ENCODE data around the gene ATXN10.

ATXN10 gene

DNA sequence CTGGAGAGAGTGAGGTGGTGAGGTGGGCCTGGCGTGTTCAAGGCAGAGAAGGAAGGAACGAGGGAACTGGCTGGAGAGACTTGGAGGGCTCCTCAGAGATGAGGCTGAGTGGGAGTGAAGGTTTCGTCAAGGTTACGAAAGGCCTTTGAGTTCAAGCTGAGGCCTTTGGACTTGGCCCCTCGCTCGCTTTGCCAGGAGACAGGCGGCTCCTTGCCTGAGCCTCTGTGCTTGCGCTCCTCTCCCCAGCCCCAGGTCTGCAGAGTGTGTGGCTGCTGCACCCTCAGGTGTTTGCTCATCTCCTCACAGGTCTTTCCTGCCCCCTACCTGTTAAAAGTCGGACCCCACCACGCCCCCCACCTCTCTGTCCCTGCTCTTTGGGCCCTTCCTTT, 91.6 kb downstream of the ATXN10 start:
- DNase-seq: no peak

DNA sequence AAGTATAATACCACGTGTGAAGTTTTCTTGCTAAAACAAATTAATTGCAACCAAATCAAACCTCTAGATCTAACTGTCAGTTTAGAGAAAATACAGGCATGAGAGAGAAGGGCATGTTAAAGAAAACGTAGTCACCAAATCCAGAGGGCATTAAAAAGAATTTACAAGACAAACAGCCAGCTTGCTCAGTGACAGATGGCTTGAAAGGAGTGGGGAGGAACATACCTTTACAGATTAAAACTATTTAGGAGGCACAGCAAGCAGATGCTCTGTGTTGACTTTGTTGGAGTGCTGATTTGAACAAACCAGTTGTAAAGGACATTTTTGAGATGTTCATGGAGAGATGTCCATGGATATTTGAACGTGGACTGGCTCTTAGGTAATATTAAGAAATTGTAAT, 96.9 kb downstream of the ATXN10 start:
- DNase-seq: no peak

DNA sequence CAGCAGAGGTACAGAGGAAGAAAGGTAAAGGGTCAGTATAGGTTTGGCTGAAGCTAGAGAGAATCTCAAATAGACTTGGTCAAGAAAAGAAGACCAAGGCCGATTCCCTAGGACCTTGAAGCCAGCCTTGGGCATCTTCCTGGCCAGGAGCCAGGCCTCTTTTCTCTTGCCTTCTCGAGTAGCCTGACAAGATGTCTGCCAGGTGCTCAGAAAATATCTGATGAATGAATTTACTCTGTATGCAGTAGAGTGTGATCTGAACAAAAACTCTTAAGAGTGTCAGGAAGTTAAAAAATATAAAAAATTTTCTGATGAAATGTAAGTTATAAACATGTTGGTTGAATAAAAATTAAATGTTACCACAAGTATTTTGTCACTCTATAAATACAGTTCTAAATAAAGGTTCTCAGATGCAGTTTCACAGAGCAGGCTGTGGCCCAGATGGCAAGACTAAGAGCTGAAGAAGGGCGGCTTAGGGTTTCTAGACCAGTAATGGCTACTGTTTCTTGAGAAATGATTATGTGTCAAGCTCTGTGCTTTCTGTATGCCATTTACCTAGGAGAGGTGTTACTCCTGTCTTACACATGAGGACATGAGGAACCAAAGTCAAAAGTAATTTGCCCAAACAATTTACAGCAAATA, 98.1 kb downstream of the ATXN10 start:
- no peak for DNase-seq

DNA sequence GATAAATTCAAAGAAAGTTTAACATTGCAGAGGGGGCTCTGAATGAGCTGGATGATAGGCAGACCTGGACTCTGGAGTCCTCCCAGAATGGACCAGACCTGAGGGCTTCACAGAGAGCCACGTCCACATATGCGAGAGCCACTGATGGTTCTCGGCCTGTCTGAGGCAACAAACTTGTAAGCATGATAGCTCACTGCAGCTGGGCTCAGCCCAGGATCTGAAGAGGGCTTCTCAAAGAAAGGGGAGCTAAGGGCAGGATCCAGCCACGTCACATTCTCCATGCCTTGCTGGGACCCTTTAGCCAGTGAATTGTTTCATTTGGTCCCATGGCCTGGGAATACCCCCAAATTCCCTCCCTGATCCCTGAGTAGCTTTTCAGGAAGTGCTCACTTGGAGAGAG, 98.9 kb downstream of the ATXN10 start:
- no peak for DNase-seq

DNA sequence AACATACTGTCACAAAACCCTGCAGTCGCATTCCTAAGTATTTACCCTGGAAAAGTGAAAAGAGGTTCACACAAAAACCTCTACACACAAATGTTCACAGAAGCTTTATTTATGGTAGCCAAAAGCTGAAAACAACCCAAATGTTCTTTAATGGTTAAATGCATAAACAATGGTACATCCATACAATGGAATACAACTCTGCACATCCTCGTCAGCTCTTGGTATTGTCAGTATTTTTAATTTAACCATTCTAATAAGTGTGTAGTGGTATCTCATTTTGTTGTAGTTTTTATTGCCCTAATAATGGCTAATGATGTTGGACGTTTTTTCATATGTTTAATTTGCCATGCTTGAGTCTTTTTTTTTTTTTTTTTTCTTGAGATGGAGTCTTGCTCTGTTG, 99.4 kb downstream of the ATXN10 start:
- no peak for DNase-seq

DNA sequence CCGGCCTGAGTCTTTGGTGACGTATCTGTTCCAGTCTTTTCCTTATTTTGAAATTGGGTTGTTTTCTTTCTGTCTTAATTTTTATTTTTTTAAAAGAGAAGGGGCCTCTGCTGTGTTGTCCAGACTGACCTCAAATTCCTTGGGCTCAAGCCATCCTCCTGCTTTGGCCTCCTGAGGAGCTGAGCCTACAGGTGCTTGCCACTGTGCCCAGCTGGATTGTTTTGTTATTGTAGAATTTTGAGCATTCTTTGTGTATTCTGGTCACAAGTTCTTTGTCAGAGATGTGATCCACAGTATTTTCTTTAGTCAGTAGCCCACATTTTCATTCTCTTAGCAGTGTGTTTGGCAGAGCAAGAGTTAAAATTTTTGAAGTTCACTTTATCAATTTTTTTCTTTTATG, 100.1 kb downstream of the ATXN10 start:
- no peak for DNase-seq

DNA sequence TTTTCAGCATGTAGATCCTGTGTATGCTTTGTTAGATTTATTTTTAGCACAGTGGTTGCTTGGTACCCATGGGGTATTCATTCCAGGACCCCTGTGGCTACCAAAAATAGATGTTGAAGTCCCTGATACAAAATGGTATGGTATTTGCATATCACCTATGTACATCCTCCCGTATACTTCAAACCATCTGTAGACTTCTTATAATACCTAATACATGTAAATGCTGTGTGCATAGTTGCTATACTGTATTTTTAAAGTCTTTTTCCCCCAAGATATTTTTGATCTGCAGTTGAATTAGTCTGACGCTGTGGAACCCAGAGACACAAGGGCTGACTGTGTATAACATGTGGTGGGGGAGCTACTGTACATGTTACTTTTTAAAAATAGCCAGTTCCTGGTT, 101.1 kb downstream of the ATXN10 start:
- no peak for DNase-seq

DNA sequence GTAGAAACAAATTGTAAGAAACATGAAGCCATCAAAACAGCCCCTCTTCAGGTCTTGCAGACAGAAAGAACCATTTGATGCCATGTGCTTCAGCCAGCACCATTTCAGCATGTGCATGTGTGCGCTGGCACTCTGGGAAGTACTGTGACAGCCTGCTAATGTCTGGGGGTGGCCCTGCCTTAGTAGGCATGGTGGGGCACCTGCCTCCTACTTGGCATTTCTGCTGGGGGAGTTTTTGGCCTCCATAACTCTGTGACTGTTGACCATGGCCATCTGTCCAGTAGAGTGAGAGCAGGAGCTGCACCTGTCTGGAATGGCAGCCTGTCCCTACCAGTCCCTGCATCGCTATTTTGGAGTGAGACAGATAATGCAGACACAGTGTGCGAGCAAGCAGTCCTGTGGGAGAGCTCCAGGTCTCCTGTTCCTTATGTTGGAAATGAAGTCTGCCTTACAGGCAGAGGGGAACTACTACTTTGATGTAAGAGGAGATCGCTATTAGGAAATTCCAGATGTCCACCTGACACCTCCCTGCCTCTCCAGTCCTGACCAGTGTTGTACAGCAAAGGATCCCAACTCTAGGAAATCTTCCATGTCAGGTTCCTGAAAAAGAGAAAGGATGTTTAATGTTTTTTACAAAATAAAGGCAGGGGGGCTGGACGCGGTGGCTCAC, 102.5 kb downstream of the ATXN10 start:
- no peak for DNase-seq

DNA sequence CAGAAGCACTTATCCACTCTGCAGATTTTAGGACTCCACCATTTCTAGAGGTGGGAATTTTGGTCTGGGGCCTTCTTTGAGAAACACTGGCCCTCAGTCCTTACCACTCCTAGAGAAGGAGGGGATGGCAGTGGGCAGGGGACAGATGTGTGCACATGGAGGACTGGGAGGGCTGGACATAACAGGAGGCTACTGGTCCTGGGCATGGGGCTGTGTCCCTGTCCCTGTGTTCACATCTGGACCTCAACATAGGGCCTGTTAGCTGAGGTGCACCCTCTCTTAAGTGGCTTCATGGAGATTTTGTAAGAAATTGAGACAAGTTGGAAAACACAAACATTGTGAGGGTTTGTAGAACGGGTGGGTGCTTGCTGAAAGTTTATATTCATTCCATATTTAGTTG, 103.4 kb downstream of the ATXN10 start:
- no peak for DNase-seq

DNA sequence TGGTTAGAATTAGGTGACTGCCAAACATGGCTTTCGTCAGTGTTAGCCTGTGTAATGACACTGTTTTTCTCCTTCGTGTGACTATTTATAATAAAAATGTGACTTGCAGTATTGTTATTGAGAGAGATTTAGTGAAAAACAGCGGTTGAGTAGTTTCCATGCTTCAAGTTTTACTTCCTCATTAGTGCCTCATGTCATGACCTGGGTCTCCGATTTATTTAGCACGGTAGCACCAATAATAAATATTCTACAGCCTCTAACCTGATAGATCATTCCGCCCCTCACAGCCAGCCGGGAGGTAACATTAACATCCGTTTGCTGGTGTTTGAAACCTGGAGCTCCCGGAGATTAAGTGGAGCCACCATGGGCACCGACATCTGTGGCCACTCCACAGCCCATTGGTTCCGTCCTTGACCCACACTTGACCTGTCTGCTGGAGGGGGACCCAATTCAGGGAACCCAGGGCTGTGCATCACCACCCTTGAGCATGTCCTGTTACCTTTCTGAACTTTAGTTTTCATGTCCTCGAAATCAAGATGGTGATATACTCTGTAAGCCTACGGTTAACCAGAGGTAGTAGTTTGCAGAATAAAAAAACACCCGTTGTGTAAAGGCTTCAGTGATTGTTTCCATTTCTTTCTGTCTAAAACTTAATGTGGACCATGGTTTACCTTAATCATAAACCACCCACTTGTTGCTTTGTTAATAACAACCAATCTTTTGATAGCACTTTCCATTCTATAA, 104.1 kb downstream of the ATXN10 start:
- DNase-seq: no peak

DNA sequence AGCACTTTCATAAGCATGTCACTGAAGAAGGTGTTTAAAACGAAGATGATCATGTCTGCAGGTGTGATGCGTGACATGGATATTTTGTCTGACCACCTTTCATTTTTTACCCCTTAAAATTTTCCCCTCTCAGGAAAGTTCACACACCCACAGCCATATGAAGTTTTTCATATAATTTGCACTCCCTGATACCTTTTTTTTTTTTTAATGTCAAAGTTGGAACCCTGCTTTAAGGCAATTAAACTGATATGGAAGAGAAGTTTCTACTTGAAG, 104.6 kb downstream of the ATXN10 start:
- no peak for DNase-seq

DNA sequence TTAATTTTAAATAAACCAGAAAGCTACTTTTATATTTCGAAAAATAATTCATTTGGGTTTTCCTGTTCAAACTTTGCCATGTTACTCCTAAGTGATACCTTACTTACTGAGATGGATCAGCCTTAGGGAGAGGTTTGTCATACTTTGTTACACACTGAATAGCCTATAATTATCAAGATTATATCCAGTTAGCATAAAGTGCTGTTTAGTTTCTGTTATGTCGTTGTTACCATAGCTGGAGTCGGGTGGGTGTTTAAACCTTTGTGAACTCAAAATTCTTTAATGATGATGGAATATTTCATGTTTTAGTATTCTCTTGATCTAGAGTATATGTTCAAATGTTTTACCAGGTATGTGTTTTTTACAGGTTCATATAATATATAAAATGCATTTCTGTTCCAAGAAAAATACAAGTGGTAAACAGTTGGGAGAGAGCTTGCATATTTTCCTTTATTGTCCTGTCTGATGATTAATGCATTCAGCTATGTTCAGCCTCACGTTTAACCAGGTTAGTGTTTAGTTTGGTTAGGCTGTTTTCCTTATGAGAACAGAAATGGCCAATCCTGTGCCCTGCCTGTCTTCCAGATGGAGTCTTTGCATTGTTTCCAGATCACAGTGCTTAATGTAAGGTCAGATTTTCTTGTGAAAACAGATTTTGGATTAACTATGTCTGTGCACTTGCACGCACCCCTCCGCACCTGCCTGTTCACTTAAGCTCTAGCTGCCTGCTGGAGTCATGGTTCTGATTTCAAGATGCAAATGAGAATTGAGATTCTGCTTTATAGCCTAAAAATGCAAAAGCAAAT, 105.6 kb downstream of the ATXN10 start:
- DNase-seq: no peak

DNA sequence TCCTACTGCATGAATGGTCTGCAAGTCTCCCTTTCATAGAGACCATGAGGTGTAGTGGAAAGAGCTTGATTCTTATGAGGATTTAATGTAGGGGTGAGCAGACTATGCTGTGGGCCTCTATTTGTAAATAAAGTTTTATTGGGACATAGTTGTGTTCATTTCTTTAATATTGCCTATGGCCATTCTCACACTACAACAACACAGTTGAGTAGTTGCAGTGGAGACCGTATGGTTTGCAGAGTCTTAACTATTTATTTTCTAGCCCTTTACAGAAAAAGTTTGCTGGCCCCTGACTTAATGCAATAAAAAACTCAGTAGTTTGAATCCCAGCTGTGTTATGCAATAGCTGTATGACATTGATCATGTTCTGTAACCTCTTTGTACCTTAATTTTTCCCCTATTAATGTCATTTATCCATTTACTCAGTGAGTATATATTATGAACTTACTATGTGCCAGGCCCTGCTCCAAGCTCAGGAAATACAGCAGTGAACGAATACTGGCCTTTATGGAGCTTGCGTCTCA, 106.3 kb downstream of the ATXN10 start:
- DNase-seq: no peak

DNA sequence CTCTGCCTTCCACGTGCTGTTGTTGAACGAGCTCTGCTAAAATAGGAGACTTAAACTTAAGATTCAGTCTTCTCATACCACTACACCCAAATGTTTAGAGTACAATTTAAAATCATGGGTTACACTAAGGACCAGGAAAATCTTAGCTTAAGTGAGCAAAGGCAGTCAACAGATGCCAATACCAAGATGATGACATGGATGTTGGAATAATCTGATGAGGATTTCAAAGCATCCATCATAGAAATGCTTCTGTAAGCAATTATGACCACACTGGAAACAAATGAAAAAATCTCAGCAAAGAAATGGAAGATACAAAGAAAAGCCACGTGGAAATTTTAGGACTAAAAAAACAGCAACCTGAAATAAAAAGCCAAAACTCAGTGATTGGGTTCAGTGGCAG, 109.8 kb downstream of the ATXN10 start:
- DNase-seq: no peak

DNA sequence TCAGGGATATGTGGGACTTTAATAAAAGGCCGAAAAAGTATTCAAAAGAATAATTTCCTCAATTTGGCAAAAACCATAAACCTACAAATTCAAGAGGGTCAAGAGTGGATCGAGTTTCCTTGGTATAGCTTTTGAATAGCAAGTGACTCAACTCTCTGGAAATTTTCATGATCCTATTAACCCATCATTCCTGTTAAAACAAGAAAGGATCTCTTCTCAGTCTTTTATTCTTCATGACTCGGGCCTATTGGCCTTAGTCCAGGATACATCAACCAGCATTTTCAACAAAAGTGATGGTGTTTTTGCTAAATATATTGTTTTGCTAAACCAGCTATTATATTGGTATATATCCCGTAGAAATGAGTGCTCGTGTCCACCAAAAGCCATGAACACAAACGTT, 110.3 kb downstream of the ATXN10 start:
- no peak for DNase-seq

DNA sequence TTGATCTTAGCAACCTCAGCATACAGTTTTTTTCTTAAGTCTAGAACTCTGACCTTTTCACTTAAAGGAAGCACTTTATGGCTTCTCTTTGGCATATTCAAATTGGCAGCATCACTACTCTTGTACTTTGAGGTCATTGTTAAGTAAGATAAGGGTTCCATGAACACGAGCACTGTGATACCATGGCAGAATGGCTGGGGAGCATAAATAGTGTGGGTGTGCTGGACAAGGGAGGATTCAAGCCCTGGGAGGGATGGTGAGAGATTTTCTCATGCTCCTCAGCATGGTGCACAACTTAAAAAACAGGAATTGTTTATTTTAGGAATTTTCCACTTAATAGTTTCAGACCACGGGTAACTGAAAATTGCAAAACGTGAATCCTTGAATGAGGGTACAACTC, 111.4 kb downstream of the ATXN10 start:
- DNase-seq: no peak

DNA sequence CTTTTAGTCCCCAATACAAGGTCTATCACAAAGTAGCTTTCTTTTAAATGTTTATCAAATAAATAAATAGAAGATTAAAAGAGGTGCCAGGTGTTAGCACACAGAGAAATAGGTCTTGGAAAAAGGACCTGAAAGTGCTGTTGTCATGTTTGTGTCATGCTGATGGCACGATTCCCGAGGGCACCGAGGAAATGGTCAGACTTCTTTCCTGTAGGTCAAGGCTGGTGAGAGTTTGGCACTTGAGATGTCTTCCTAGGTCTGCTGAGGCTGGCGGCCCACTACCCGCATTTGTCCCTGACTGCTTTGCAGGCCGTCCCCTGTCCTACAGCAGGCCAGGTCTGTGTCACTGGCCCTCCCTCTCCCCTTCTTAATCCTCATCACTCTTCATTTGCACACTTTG, 112.1 kb downstream of the ATXN10 start:
- no peak for DNase-seq

DNA sequence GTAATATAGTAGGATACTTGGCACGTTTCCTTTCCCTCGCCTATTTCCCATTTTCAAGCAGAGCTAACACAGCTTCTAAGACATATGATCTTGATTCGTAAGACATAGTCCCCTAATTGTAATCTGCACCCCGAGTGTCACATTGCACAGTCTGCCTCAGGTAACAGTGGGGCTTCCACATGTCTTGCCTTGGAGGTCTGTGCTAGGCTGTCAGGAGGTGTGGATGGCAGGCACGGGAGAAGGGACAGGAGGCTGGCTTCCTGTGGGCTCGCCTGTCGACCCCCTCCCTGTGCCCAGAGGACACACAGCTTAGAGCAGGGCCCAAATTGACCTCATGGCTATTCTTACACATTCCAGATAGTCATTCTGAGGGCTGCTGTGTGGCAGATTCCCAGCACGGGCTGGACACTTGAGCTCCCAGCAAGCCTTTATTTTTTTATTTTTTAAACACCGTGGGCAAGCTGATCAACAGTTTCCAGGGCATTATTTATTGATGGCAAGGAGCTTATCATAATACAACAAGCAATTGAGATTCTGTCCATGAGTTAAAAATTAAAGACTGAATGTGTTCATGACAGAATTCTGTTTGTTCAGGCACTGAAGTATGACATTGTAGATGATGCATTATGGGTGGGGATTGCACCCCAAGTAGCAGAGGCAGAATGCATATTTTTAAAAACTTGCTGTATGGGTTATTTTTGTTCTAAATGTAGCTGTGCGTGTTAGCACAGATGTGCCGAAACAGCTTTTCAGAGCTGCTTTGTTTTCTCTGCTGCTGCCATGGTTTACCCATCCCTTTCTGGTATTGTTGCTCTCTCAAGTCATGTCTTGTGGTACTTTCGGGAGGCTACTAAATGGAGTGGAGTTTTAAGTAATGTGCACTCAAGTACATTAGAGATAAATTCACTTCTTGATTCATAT, 113.0 kb downstream of the ATXN10 start:
- DNase-seq: no peak

DNA sequence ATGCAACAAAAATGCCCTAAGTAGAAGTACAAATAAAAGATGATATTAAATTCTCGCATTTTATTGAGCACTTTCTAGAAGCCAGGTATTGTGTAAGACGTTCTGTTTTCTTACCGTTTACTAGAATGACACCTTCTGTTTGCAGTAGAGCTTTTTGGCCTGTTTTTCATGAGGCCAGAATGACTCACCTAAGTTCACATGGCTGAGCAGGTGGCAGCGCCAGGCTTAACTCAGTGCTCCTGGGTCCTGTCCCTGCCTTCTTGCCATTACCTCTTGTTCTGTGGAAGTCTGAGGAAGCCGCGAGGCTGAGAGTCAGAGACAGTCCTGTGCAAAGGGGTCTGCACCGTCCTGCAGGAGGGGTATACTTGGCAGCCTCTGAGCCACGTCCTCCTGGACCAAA, 113.8 kb downstream of the ATXN10 start:
- no peak for DNase-seq

DNA sequence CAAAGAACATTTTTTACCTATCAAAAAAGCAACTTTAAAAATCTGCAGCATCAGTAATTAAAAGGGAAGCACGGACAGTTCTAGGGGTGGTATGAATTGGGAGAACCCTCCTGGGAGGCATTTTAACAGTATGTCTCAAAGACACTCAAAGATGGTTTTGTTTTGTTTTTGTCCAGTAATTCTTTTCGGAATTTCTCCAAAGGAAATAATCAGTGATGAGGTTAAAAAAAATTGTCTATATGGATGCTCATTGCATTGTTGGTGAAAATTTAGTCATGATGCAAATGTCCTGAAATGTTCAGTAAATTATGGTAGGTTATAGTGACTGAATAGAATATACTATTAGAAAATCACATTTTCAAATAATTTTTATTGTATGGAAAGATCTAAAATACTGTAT, 115.1 kb downstream of the ATXN10 start:
- DNase-seq: no peak

DNA sequence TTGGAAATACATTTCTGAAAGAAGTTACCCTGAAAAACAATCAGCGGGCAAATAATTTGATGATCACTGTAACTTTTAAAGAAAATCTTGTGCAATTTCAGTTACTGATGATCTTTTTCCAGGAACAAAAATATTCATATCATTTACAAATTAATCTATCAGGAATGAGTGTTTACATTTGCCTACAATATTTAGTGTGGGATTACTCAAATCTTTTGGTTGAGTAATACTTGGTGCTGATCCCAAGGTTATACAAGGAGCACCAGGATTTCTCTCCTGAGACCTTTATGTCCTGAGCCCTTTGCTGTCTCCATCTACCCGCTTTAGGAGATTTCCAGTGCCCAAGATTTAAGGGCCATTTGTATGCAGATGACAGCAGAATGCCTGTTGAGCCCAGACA, 116.1 kb downstream of the ATXN10 start:
- no peak for DNase-seq

DNA sequence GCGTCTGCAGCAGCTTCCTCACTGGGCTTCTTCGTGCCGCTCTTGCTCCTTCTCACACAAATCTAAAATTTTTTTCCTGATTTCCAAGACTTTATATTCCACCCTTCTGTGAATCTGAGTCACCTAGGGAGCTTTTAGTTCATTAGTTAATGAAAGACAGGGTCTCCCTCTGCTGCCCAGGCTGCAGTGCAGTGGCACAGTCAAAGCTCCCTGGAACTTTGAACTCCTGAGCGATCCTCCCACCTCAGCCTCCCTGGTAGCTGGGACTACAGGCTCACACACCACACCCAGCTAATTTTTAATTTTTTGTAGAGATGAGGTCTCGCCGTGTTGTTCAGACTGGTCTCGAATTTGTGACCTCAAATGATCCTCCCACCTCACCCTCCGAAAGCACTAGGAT, 116.9 kb downstream of the ATXN10 start:
- DNase-seq: no peak

DNA sequence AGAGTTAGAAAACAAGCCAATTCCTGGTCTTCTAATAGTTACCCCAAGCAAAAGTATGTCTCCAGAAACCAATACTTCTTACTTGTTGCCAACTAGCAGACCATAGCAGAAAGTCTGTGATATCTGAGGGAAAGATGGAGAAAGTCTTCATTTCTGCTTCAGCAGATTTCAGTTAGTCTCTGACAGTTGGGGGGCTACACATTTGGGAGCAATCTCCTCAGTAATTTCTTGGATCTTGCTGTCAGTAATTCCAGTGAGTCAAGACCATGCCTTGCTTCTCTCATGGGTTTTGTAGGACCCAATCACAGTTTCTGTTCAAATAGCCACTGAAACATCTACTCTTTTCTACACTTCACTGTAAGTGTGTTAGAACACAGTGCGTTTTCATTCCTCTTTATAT, 118.8 kb downstream of the ATXN10 start:
- no peak for DNase-seq

All from CD4-positive, alpha-beta T cell treated with Interleukin-4 for 1 hour (primary cell).